Skeletal muscle tissue (tissue), 4 donors: ENCODE measurements around the gene ACBD6. TPM values are rescaled to one million over a fixed set of nuclear protein-coding genes. Genes with fewer than 3 reads are reported as not detected.

ENCODE experiments used
- H3K27ac ChIP-seq: one replicate; pipeline ENCODE4 v1.7.0; 2013; ENCODE audit warnings: mild to moderate bottlenecking, low read depth, low read length, inconsistent platforms
- H3K27me3 ChIP-seq, 3 donors: one replicate each; pipeline ENCODE4 v1.7.0; 2013; ENCODE audit warnings: low read length in 3 of 3; ENCODE audit not compliant: control insufficient read depth in 3 of 3, insufficient read depth in 3 of 3
- H3K36me3 ChIP-seq, 3 donors: one replicate each; pipeline ENCODE4 v1.7.0; 2013; ENCODE audit warnings: low read length in 3 of 3; ENCODE audit not compliant: control insufficient read depth in 3 of 3, insufficient read depth in 3 of 3
- H3K4me1 ChIP-seq, 3 donors: one replicate each; pipeline ENCODE4 v1.7.0; 2013; ENCODE audit warnings: low read length in 3 of 3, mild to moderate bottlenecking in 3 of 3; ENCODE audit not compliant: control insufficient read depth in 3 of 3, insufficient read depth in 3 of 3
- H3K4me3 ChIP-seq, 3 donors: one replicate each; pipeline ENCODE4 v1.7.0; 2013; ENCODE audit warnings: low read length in 3 of 3
- H3K9ac ChIP-seq, 3 donors: one replicate each; pipeline ENCODE4 v1.7.0; 2013; ENCODE audit warnings: low read length in 3 of 3, mild to moderate bottlenecking in 3 of 3, moderate library complexity in 2 of 3, low read depth in 1 of 3
- H3K9me3 ChIP-seq, 3 donors: one replicate each; pipeline ENCODE4 v1.7.0; 2013; ENCODE audit warnings: low read length in 3 of 3; ENCODE audit not compliant: control insufficient read depth in 3 of 3
- total RNA-seq: library from RNA; depleted of rRNA; stranded (reverse); fragments of >200 nt; gene quantifications from one replicate; pipeline ENCODE4 v1.2.3, GENCODE V29; 2014
- donor health status: Osteomylitis.

Gene ACBD6
- total RNA-seq, 1 donor from 2014 or later, result 40.7 TPM

- H3K27me3 ChIP-seq, result no peaks in the 10 kb centered on the region
- no peaks in the 10 kb centered on the region for H3K9me3 ChIP-seq
- no peak overlapping the region for H3K9ac ChIP-seq
- H3K27ac ChIP-seq, result no peak overlapping the region
- no peaks in the 10 kb centered on the region for H3K4me1 ChIP-seq
- no peaks in the 10 kb centered on the region for H3K36me3 ChIP-seq
- no peak overlapping the region for H3K4me3 ChIP-seq
Measured at GRCh38 chr1:180402551-180402950, 99.8 kb downstream of the ACBD6 start.

- no peaks in the 10 kb centered on the region for H3K4me1 ChIP-seq
- H3K36me3 ChIP-seq, result no peaks in the 10 kb centered on the region
- H3K4me3 ChIP-seq, result no peak overlapping the region
- H3K27ac ChIP-seq, result no peak overlapping the region
- no peak overlapping the region for H3K9ac ChIP-seq
- H3K27me3 ChIP-seq, result no peaks in the 10 kb centered on the region
- no peaks in the 10 kb centered on the region for H3K9me3 ChIP-seq
Measured at GRCh38 chr1:180402001-180402400, 100.4 kb downstream of the ACBD6 start.

GRCh38 chr1:180397175-180397574 lies 105.2 kb downstream of the ACBD6 start:
- H3K9me3 ChIP-seq, result no peaks in the 10 kb centered on the region
- H3K27me3 ChIP-seq, result no peaks in the 10 kb centered on the region
- no peak overlapping the region for H3K4me3 ChIP-seq
- no peak overlapping the region for H3K9ac ChIP-seq
- no peaks in the 10 kb centered on the region for H3K4me1 ChIP-seq
- no peak overlapping the region for H3K27ac ChIP-seq
- no peaks in the 10 kb centered on the region for H3K36me3 ChIP-seq

- Histone ChIP-seq H3K9ac (no peak overlapping the region), H3K4me1 (no peaks in the 10 kb centered on the region), H3K27me3 (no peaks in the 10 kb centered on the region), H3K4me3 (no peak overlapping the region), H3K9me3 (no peaks in the 10 kb centered on the region), H3K36me3 (no peaks in the 10 kb centered on the region), H3K27ac (no peak overlapping the region)
Measured at GRCh38 chr1:180392427-180393145, 109.8 kb downstream of the ACBD6 start.

- H3K27ac ChIP-seq, result no peak overlapping the region
- H3K27me3 ChIP-seq, result no peaks in the 10 kb centered on the region
- H3K9ac ChIP-seq, result no peak overlapping the region
- no peaks in the 10 kb centered on the region for H3K4me1 ChIP-seq
- H3K4me3 ChIP-seq, result no peak overlapping the region
- no peaks in the 10 kb centered on the region for H3K36me3 ChIP-seq
- H3K9me3 ChIP-seq, result no peaks in the 10 kb centered on the region
Measured at GRCh38 chr1:180392020-180392419, 110.4 kb downstream of the ACBD6 start.

- Histone ChIP-seq H3K27me3 (no peaks in the 10 kb centered on the region), H3K4me1 (no peaks in the 10 kb centered on the region), H3K4me3 (no peak overlapping the region), H3K36me3 (no peaks in the 10 kb centered on the region), H3K9ac (no peak overlapping the region), H3K9me3 (peaks cover 0 to 4% (median 0%) of the 10 kb centered on the region in 3 donors), H3K27ac (no peak overlapping the region)
Measured at GRCh38 chr1:180387413-180387812, 115.0 kb downstream of the ACBD6 start.

GRCh38 chr1:180386745-180387367 lies 115.5 kb downstream of the ACBD6 start:
- H3K9me3 ChIP-seq, result peaks cover 0 to 4% (median 0%) of the 10 kb centered on the region in 3 donors
- no peaks in the 10 kb centered on the region for H3K27me3 ChIP-seq
- no peaks in the 10 kb centered on the region for H3K4me1 ChIP-seq
- no peaks in the 10 kb centered on the region for H3K36me3 ChIP-seq
- H3K9ac ChIP-seq, result no peak overlapping the region
- no peak overlapping the region for H3K27ac ChIP-seq
- H3K4me3 ChIP-seq, result no peak overlapping the region

- no peaks in the 10 kb centered on the region for H3K27me3 ChIP-seq
- peaks cover 0 to 4% (median 0%) of the 10 kb centered on the region in 3 donors for H3K9me3 ChIP-seq
- H3K36me3 ChIP-seq, result no peaks in the 10 kb centered on the region
- H3K9ac ChIP-seq, result no peak overlapping the region
- H3K4me1 ChIP-seq, result no peaks in the 10 kb centered on the region
- no peak overlapping the region for H3K4me3 ChIP-seq
- no peak overlapping the region for H3K27ac ChIP-seq
Measured at GRCh38 chr1:180385144-180385543, 117.2 kb downstream of the ACBD6 start.

- H3K4me3 ChIP-seq, result no peak overlapping the region
- no peak overlapping the region for H3K9ac ChIP-seq
- H3K27me3 ChIP-seq, result no peaks in the 10 kb centered on the region
- H3K4me1 ChIP-seq, result no peaks in the 10 kb centered on the region
- no peak overlapping the region for H3K27ac ChIP-seq
- H3K36me3 ChIP-seq, result no peaks in the 10 kb centered on the region
- H3K9me3 ChIP-seq, result peaks cover 0 to 4% (median 4%) of the 10 kb centered on the region in 3 donors
Measured at GRCh38 chr1:180384286-180385005, 117.9 kb downstream of the ACBD6 start.
